ENCODE results near the gene NCDN. TPM values are rescaled to one million over a fixed set of nuclear protein-coding genes. Genes with fewer than 3 reads are reported as not detected.

NCDN gene
- total and polyA plus RNA-seq, 3 donors from 2014 or later: 27.3 to 33.9 (median 33.8) TPM

- no peaks in the 10 kb centered on the region for H3K36me3 ChIP-seq (ENCODE audit: low read depth, missing control alignments)
- no peaks in the 10 kb centered on the region for H3K9me3 ChIP-seq
- WGBS, 2 donors: 94 to 96% methylated on average over 3 of the region's 3 CpGs
- H3K27me3 ChIP-seq: no peaks in the 10 kb centered on the region
- H3K4me1 ChIP-seq: no peaks in the 10 kb centered on the region
- no peak for DNase-seq
- no peak overlapping the region for H3K27ac ChIP-seq
- TF ChIP-seq POLR2A (IDR thresholded peaks at IDR 0.05): no peak
- no peak for TF ChIP-seq CTCF (IDR thresholded peaks at IDR 0.05)
- intact Hi-C loops (cut with DNase I; ENCODE audit: low total_unique reads): no loop called here
- H3K4me3 ChIP-seq: no peak overlapping the region
Observed at GRCh38 chr1:35600593-35600992, 43.0 kb downstream of the NCDN start.

GRCh38 chr1:35603468-35603867 is 45.9 kb downstream of the NCDN start:
- Histone ChIP-seq H3K36me3 (ENCODE audit: low read depth, missing control alignments) (no peaks in the 10 kb centered on the region), H3K9me3 (no peaks in the 10 kb centered on the region), H3K4me3 (no peak overlapping the region), H3K27me3 (no peaks in the 10 kb centered on the region), H3K27ac (peak overlapping the region in 1 of 2 donors; percentile 33), H3K4me1 (no peaks in the 10 kb centered on the region)
- WGBS, 2 donors: 47 to 55% methylated on average over 2 to 3 of the region's 3 CpGs
- no peak for TF ChIP-seq POLR2A (IDR thresholded peaks at IDR 0.05)
- TF ChIP-seq CTCF (IDR thresholded peaks at IDR 0.05): no peak
- intact Hi-C loops (cut with DNase I; ENCODE audit: low total_unique reads): no loop called here
- DNase-seq: peak; percentile 58

GRCh38 chr1:35603941-35604340 is 46.3 kb downstream of the NCDN start:
- Histone ChIP-seq H3K9me3 (no peaks in the 10 kb centered on the region), H3K27ac (no peak overlapping the region), H3K4me3 (no peak overlapping the region), H3K27me3 (no peaks in the 10 kb centered on the region), H3K4me1 (no peaks in the 10 kb centered on the region), H3K36me3 (ENCODE audit: low read depth, missing control alignments) (no peaks in the 10 kb centered on the region)
- TF ChIP-seq POLR2A (IDR thresholded peaks at IDR 0.05): no peak
- no peak for TF ChIP-seq CTCF (IDR thresholded peaks at IDR 0.05)
- no peak for DNase-seq
- WGBS, 2 donors: 74 to 80% methylated on average over 4 of the region's 4 CpGs
- intact Hi-C loops (cut with DNase I; ENCODE audit: low total_unique reads): no loop called here

GRCh38 chr1:35605071-35605866 is 47.7 kb downstream of the NCDN start:
- no peak for DNase-seq
- Histone ChIP-seq H3K27ac (no peak overlapping the region), H3K4me3 (no peak overlapping the region), H3K9me3 (no peaks in the 10 kb centered on the region), H3K36me3 (ENCODE audit: low read depth, missing control alignments) (no peaks in the 10 kb centered on the region), H3K27me3 (no peaks in the 10 kb centered on the region), H3K4me1 (no peaks in the 10 kb centered on the region)
- 58 to 64% methylated on average over 6 of the region's 6 CpGs for WGBS, 2 donors
- intact Hi-C loops (cut with DNase I; ENCODE audit: low total_unique reads): no loop called here
- TF ChIP-seq CTCF (IDR thresholded peaks at IDR 0.05): no peak
- no peak for TF ChIP-seq POLR2A (IDR thresholded peaks at IDR 0.05)

GRCh38 chr1:35605867-35606182 is 48.2 kb downstream of the NCDN start:
- Histone ChIP-seq H3K27me3 (no peaks in the 10 kb centered on the region), H3K4me3 (no peak overlapping the region), H3K9me3 (no peaks in the 10 kb centered on the region), H3K36me3 (ENCODE audit: low read depth, missing control alignments) (no peaks in the 10 kb centered on the region), H3K4me1 (no peaks in the 10 kb centered on the region), H3K27ac (no peak overlapping the region)
- DNase-seq: no peak
- no peak for TF ChIP-seq POLR2A (IDR thresholded peaks at IDR 0.05)
- TF ChIP-seq CTCF (IDR thresholded peaks at IDR 0.05): no peak
- intact Hi-C loops (cut with DNase I; ENCODE audit: low total_unique reads): no loop called here
- 76% methylated on average over 4 of the region's 4 CpGs for WGBS, 2 donors

All from testis (tissue), 3 donors.